ENCODE measurements around the gene NALCN. TPM values are rescaled to one million over a fixed set of nuclear protein-coding genes. Genes with fewer than 3 reads are reported as not detected.

NALCN gene
- total RNA-seq, 2 experiments from 2014 or later, result not detected

DNA sequence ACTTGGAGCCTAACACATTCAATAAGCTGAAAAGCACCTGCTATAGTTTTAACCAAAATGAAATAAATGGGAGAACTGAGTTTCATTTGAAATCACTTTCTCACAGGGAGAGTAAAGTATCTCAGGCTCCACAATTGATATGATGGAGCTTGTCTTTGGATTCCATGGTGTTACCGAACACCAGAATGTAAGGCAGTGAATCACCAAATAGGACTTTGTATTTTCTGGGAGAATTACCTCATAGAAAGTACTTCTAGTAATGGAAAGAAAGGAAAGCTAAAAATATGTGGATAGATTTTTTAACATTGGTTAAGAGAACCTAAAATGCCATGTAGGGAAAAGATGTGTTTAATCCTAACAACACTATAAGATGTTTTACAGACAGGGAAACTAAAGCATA lies 123.6 kb downstream of the NALCN start:
- Mint-ChIP-seq H3K36me3 (no peaks in the 10 kb centered on the region), H3K27me3 (no peaks in the 10 kb centered on the region)
- intact Hi-C loops (cut with micrococcal nuclease), result no loop called here

DNA sequence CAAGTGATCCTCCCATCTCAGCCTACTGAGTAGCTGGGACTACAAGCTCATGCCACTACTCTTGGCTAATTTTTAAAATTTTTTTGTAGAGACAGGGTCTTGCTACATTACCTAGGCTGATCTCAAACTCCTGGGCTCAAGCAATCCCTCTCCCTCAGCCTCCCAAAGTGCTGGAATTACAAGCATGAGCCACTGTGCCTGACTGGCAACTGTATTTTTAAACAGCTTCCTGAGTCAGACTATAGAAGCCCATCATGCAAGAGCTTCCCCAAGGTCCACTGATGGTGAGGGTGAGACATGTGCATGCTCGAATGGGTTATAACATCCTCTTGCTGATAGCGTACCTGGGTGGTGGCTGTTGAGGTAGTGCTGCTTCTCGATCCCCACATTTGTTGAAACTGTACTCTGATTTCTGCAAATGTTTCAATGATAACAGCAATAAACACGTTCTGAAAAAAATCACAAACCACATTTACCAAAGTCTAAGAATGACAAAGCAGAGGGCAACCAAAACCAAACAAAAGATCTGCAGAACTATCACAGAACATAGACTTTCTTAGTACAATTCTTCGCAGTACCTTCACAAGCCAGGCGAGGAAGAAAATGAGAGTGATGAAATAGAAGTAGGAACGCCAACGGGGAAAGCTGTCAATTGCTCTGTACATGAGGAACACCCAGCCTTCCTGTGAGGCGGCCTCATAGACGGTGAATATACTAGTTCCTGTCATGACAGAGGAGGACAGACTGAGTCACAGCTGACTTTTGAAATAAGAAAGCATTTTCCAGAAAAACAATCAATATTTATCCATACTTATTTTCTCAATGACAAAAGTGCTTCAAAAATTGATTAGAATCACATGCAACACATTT lies 124.4 kb downstream of the NALCN start:
- Mint-ChIP-seq H3K27me3 (no peaks in the 10 kb centered on the region), H3K9me3 (peaks cover 5% of the 10 kb centered on the region), H3K27ac (no peak overlapping the region), H3K4me3 (no peak overlapping the region), H3K36me3 (no peaks in the 10 kb centered on the region), H3K4me1 (ENCODE audit: low read depth) (no peaks in the 10 kb centered on the region)
- DNase-seq, result no peak
- ChIA-PET POLR2A (no interaction called here), CTCF (no interaction called here)
- intact Hi-C loops (cut with micrococcal nuclease), result no loop called here

More for the DNA sequence above, 123.6 kb downstream of the NALCN start:
- ChIA-PET POLR2A (no interaction called here), CTCF (no interaction called here)
- H3K4me1 Mint-ChIP-seq (ENCODE audit: low read depth), result no peaks in the 10 kb centered on the region
- no peak overlapping the region for H3K27ac Mint-ChIP-seq
- peaks cover 5% of the 10 kb centered on the region for H3K9me3 Mint-ChIP-seq
- no peak overlapping the region for H3K4me3 Mint-ChIP-seq
- no peak for DNase-seq

GRCh38 chr13:101291206-101291605 lies 125.1 kb downstream of the NALCN start:
- Mint-ChIP-seq H3K27me3 (no peaks in the 10 kb centered on the region), H3K9me3 (peaks cover 5% of the 10 kb centered on the region), H3K36me3 (no peaks in the 10 kb centered on the region), H3K4me1 (ENCODE audit: low read depth) (no peaks in the 10 kb centered on the region), H3K27ac (no peak overlapping the region), H3K4me3 (no peak overlapping the region)
- CTCF ChIA-PET, result no interaction called here
- intact Hi-C loops (cut with micrococcal nuclease), result no loop called here
- POLR2A ChIA-PET, result no interaction called here
- DNase-seq, result no peak

DNA sequence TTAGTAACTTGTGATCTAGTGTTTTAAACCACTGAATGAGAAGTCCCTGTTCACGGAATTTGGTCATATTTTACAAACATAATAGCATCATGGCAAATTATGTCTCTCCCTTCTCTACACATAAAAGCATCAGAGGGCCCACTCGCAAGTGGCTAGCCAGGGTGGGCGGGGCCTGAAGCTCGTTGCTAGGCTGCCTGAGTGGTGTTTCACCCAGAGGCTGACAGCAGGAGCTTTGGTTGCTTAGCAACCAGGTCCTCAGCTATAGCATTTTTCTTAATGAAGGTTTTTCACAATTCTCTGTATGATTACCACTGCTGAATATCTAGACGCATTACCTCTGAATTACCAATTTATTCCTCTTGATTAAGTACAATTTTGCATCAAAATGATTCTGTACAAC lies 126.5 kb downstream of the NALCN start:
- H3K27ac Mint-ChIP-seq, result no peak overlapping the region
- DNase-seq, result peak; percentile 12
- no peak overlapping the region for H3K4me3 Mint-ChIP-seq
- POLR2A ChIA-PET, result no interaction called here
- H3K9me3 Mint-ChIP-seq, result peaks cover 2% of the 10 kb centered on the region
- no peaks in the 10 kb centered on the region for H3K36me3 Mint-ChIP-seq
- intact Hi-C loops (cut with micrococcal nuclease), result no loop called here
- H3K4me1 Mint-ChIP-seq (ENCODE audit: low read depth), result no peaks in the 10 kb centered on the region
- CTCF ChIA-PET, result no interaction called here
- H3K27me3 Mint-ChIP-seq, result no peaks in the 10 kb centered on the region

DNA sequence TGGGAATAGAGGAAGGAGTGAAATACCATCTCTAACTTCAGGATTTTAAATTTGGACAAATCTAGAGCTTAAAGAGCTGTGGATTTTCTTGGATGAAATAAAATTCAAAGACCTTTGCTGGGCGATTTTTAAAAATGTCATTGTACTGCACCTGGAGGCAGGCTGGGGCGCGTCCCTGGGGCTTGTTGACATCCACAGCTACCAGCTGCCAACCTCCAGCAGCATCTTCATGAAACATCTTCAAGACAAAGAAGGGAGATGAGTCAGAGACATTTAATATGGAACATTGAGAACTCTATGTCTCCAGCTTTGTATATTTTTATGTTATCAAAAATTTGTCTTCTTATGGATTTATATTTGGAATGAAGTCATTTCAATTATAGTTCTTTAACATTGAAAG lies 132.5 kb downstream of the NALCN start:
- intact Hi-C loops (cut with micrococcal nuclease), result no loop called here
- POLR2A ChIA-PET, result no interaction called here
- no peaks in the 10 kb centered on the region for H3K9me3 Mint-ChIP-seq
- H3K36me3 Mint-ChIP-seq, result no peaks in the 10 kb centered on the region
- no peak overlapping the region for H3K27ac Mint-ChIP-seq
- H3K4me3 Mint-ChIP-seq, result no peak overlapping the region
- no peaks in the 10 kb centered on the region for H3K27me3 Mint-ChIP-seq
- CTCF ChIA-PET, result no interaction called here
- H3K4me1 Mint-ChIP-seq (ENCODE audit: low read depth), result no peaks in the 10 kb centered on the region
- DNase-seq, result no peak

GRCh38 chr13:101272886-101273285 lies 143.4 kb downstream of the NALCN start:
- ChIA-PET POLR2A (no interaction called here), CTCF (no interaction called here)
- H3K4me3 Mint-ChIP-seq, result no peak overlapping the region
- no peak overlapping the region for H3K27ac Mint-ChIP-seq
- no peak for DNase-seq
- no peaks in the 10 kb centered on the region for H3K27me3 Mint-ChIP-seq
- H3K4me1 Mint-ChIP-seq (ENCODE audit: low read depth), result no peaks in the 10 kb centered on the region
- H3K36me3 Mint-ChIP-seq, result no peaks in the 10 kb centered on the region
- intact Hi-C loops (cut with micrococcal nuclease), result no loop called here
- H3K9me3 Mint-ChIP-seq, result no peaks in the 10 kb centered on the region

- no peaks in the 10 kb centered on the region for H3K9me3 Mint-ChIP-seq
- H3K36me3 Mint-ChIP-seq, result no peaks in the 10 kb centered on the region
- no peak overlapping the region for H3K4me3 Mint-ChIP-seq
- ChIA-PET POLR2A (no interaction called here), CTCF (no interaction called here)
- no peak for DNase-seq
- intact Hi-C loops (cut with micrococcal nuclease), result no loop called here
- no peaks in the 10 kb centered on the region for H3K4me1 Mint-ChIP-seq (ENCODE audit: low read depth)
- H3K27me3 Mint-ChIP-seq, result no peaks in the 10 kb centered on the region
- H3K27ac Mint-ChIP-seq, result no peak overlapping the region
Measured at GRCh38 chr13:101271681-101272245, 144.5 kb downstream of the NALCN start.

GRCh38 chr13:101267656-101268055 lies 148.7 kb downstream of the NALCN start:
- DNase-seq, result no peak
- intact Hi-C loops (cut with micrococcal nuclease), result no loop called here
- Mint-ChIP-seq H3K27me3 (no peaks in the 10 kb centered on the region), H3K36me3 (no peaks in the 10 kb centered on the region), H3K4me1 (ENCODE audit: low read depth) (peaks cover 2% of the 10 kb centered on the region), H3K27ac (no peak overlapping the region), H3K9me3 (no peaks in the 10 kb centered on the region), H3K4me3 (no peak overlapping the region)
- CTCF ChIA-PET, result no interaction called here
- POLR2A ChIA-PET, result no interaction called here

GRCh38 chr13:101265934-101266333 lies 150.4 kb downstream of the NALCN start:
- ChIA-PET POLR2A (no interaction called here), CTCF (no interaction called here)
- Mint-ChIP-seq H3K9me3 (no peaks in the 10 kb centered on the region), H3K27ac (no peak overlapping the region), H3K36me3 (no peaks in the 10 kb centered on the region), H3K4me1 (ENCODE audit: low read depth) (peaks cover 2% of the 10 kb centered on the region), H3K27me3 (peaks cover 1% of the 10 kb centered on the region), H3K4me3 (no peak overlapping the region)
- intact Hi-C loops (cut with micrococcal nuclease), result no loop called here
- DNase-seq, result no peak

- H3K36me3 Mint-ChIP-seq, result no peaks in the 10 kb centered on the region
- H3K4me3 Mint-ChIP-seq, result no peak overlapping the region
- CTCF ChIA-PET, result no interaction called here
- H3K27ac Mint-ChIP-seq, result no peak overlapping the region
- peaks cover 2% of the 10 kb centered on the region for H3K4me1 Mint-ChIP-seq (ENCODE audit: low read depth)
- H3K9me3 Mint-ChIP-seq, result no peaks in the 10 kb centered on the region
- POLR2A ChIA-PET, result interaction anchor here (0.6 kb wide), 1 partner anchor 211 kb away, joined by 3 read pairs; no protein-coding TSS in a partner anchor
- no peak for DNase-seq
- H3K27me3 Mint-ChIP-seq, result peaks cover 7% of the 10 kb centered on the region
- intact Hi-C loops (cut with micrococcal nuclease), result no loop called here
Measured at GRCh38 chr13:101264931-101265330, 151.4 kb downstream of the NALCN start.

DNA sequence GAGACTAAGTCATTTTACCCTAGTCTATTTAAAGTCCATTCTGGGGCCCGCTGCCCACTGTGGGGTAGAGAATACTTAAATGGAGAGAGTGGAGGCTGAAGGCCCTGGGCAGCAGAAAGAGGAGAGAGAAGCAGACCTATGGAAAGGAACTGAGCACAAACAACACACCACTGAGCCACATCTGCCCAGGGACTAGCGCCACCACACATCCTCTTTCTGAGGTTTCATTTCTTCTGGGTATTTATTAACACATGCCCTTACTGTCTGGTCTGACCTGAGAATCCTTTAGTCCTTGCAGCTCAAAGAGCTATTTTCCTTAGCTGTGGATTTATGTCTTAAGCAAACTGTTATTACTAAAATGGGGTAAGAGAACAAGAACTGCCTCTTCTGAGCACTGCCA lies 154.0 kb downstream of the NALCN start:
- CTCF ChIA-PET, result no interaction called here
- intact Hi-C loops (cut with micrococcal nuclease), result no loop called here
- POLR2A ChIA-PET, result no interaction called here

DNA sequence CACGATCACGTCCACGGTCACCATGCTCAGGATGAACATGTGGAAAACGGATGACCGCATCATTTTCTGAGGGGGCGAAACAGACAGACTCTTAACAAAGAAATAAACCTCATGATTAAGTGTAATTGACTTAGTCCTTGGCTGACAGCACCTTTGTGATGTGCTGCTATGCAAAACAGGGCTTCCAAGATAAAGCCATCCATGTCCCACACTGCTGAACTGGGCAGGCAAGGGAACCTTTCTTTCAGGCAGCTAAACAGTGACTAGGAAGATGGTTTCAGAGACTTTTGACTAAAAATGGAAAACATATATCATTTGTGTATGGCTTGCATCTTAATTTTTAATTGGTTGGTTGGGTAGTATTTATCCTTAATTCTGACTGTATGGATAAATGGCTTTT lies 157.8 kb downstream of the NALCN start:
- Mint-ChIP-seq H3K4me1 (ENCODE audit: low read depth) (peaks cover 4% of the 10 kb centered on the region), H3K27ac (no peak overlapping the region), H3K27me3 (peaks cover 7% of the 10 kb centered on the region), H3K9me3 (no peaks in the 10 kb centered on the region), H3K4me3 (no peak overlapping the region), H3K36me3 (no peaks in the 10 kb centered on the region)
- ChIA-PET CTCF (interaction anchor here (0.7 kb wide), 1 partner anchor 113 kb away, joined by 3 read pairs; no protein-coding TSS in a partner anchor), POLR2A (no interaction called here)
- DNase-seq, result no peak
- intact Hi-C loops (cut with micrococcal nuclease), result loop anchor here (1.0 kb wide), 1 partner anchor 369 kb away; no protein-coding TSS in a partner anchor

More for the DNA sequence above, 154.0 kb downstream of the NALCN start:
- no peak for DNase-seq
- Mint-ChIP-seq H3K9me3 (no peaks in the 10 kb centered on the region), H3K27ac (no peak overlapping the region), H3K36me3 (no peaks in the 10 kb centered on the region), H3K27me3 (peaks cover 7% of the 10 kb centered on the region), H3K4me1 (ENCODE audit: low read depth) (peaks cover 6% of the 10 kb centered on the region), H3K4me3 (no peak overlapping the region)

DNA sequence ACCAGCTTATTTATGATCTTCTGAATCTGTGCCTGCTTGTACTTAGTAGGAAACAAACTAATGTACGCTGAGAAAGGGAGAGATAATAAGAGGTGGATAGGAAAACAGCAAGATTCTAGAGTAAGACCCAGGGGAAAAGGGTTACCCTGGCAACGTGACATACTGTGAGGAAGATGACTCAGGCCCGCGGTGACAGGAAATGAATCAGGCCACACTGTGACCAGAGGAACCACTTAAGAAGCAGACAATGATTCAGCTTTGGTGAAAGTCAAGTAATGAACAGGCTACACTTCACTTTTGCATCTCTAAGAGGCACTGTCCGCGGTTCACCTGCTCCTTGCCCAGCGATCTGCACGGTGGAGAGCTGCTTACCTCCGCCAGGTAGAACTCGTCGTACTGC lies 158.2 kb downstream of the NALCN start:
- DNase-seq, result peak; percentile 77
- Mint-ChIP-seq H3K4me1 (ENCODE audit: low read depth) (peaks cover 4% of the 10 kb centered on the region), H3K36me3 (no peaks in the 10 kb centered on the region), H3K4me3 (no peak overlapping the region), H3K9me3 (no peaks in the 10 kb centered on the region), H3K27ac (no peak overlapping the region), H3K27me3 (peaks cover 7% of the 10 kb centered on the region)
- intact Hi-C loops (cut with micrococcal nuclease), result loop anchor here (1.0 kb wide), 1 partner anchor 369 kb away; no protein-coding TSS in a partner anchor
- ChIA-PET CTCF (interaction anchor here (0.7 kb wide), 1 partner anchor 113 kb away, joined by 3 read pairs; no protein-coding TSS in a partner anchor), POLR2A (no interaction called here)

Data from activated CD4-positive, alpha-beta memory T cell treated with anti-CD3 and anti-CD28 coated beads for 36 hours (primary cell).